CD1c-positive myeloid dendritic cell (primary cell): ENCODE measurements around the gene RAPGEF3.

Experiments used
- DNase-seq: peaks from one replicate; pipeline ENCODE4 v3.0.0-alpha.2; 2016; ENCODE audit errors: extremely low spot score

The RAPGEF3 gene

GRCh38 chr12:47755655-47756562 is 2.8 kb downstream of the RAPGEF3 start:
- no peak for DNase-seq

GRCh38 chr12:47754881-47755280 is 3.8 kb downstream of the RAPGEF3 start:
- no peak for DNase-seq

GRCh38 chr12:47754126-47754525 is 4.6 kb downstream of the RAPGEF3 start:
- no peak for DNase-seq

GRCh38 chr12:47753021-47754001 is 5.4 kb downstream of the RAPGEF3 start:
- no peak for DNase-seq

- DNase-seq: no peak
Measured at GRCh38 chr12:47752552-47752951, 6.1 kb downstream of the RAPGEF3 start.

GRCh38 chr12:47752121-47752520 is 6.6 kb downstream of the RAPGEF3 start:
- no peak for DNase-seq

- no peak for DNase-seq
Measured at GRCh38 chr12:47751561-47751960, 7.1 kb downstream of the RAPGEF3 start.

GRCh38 chr12:47750916-47751470 is 7.7 kb downstream of the RAPGEF3 start:
- no peak for DNase-seq

GRCh38 chr12:47750229-47750798 is 8.4 kb downstream of the RAPGEF3 start:
- DNase-seq: peak; percentile 70

- no peak for DNase-seq
Measured at GRCh38 chr12:47748899-47749298, 9.8 kb downstream of the RAPGEF3 start.

GRCh38 chr12:47748507-47748828 is 10.2 kb downstream of the RAPGEF3 start:
- DNase-seq: no peak

GRCh38 chr12:47747596-47748506 is 10.8 kb downstream of the RAPGEF3 start:
- no peak for DNase-seq

GRCh38 chr12:47747126-47747525 is 11.6 kb downstream of the RAPGEF3 start:
- no peak for DNase-seq

- no peak for DNase-seq
Measured at GRCh38 chr12:47746523-47746922, 12.2 kb downstream of the RAPGEF3 start.

GRCh38 chr12:47746073-47746472 is 12.6 kb downstream of the RAPGEF3 start:
- DNase-seq: no peak

GRCh38 chr12:47745485-47746041 is 13.1 kb downstream of the RAPGEF3 start:
- DNase-seq: no peak

GRCh38 chr12:47744778-47745436 is 13.8 kb downstream of the RAPGEF3 start:
- DNase-seq: no peak

GRCh38 chr12:47744005-47744651 is 14.6 kb downstream of the RAPGEF3 start:
- no peak for DNase-seq

- no peak for DNase-seq
Measured at GRCh38 chr12:47743311-47743860, 15.3 kb downstream of the RAPGEF3 start.
